Vagina (tissue), 2 donors: ENCODE data around the gene ROR2.

ENCODE experiments used
- CTCF ChIP-seq, 3 experiments: fragments of 450-650 bp in 2 of 3; fragments of 200-600 bp in 1 of 3; sonication (generic) in 1 of 3; IDR thresholded peaks; one replicate each; pipeline ENCODE4 v1.5.1; 2017 to 2019; ENCODE audit warnings: antibody characterized with exemption in 3 of 3, mild to moderate bottlenecking in 2 of 3, moderate library complexity in 2 of 3
- POLR2A ChIP-seq, 2 donors: fragments of 450-650 bp; IDR thresholded peaks; one replicate each; pipeline ENCODE4 v1.6.1; 2017; ENCODE audit warnings: antibody characterized with exemption in 2 of 2, mild to moderate bottlenecking in 2 of 2, moderate library complexity in 2 of 2

- TF ChIP-seq POLR2A (IDR thresholded peaks at IDR 0.05) (no peak), CTCF (IDR thresholded peaks at IDR 0.05) (no peak)
These were observed 16.5 kb upstream of the ROR2 start for GRCh38 chr9:91966503-91966902.
